HTERT RPE-1 (cell line): ENCODE measurements around the gene FAT1.

ENCODE experiments used
- in situ Hi-C: fragments of 300-500 bp; cut with MboI; formaldehyde crosslinking; loops from 4 replicates; pipeline ENCODE4 v1.14.3; 2020; ENCODE audit warnings: low sequenced_read_pairs

FAT1 gene

GRCh38 chr4:186580669-186581068, 143.0 kb downstream of the FAT1 start:
- in situ Hi-C loops: no loop called here

- in situ Hi-C loops: no loop called here
Observed at GRCh38 chr4:186570193-186570996, 153.3 kb downstream of the FAT1 start.

- in situ Hi-C loops: no loop called here
Observed at GRCh38 chr4:186569533-186570192, 154.0 kb downstream of the FAT1 start.

GRCh38 chr4:186566068-186566467, 157.6 kb downstream of the FAT1 start:
- in situ Hi-C loops: no loop called here

GRCh38 chr4:186563761-186564160, 159.9 kb downstream of the FAT1 start:
- in situ Hi-C loops: no loop called here

GRCh38 chr4:186561748-186562147, 161.9 kb downstream of the FAT1 start:
- in situ Hi-C loops: no loop called here

GRCh38 chr4:186560647-186561046, 163.0 kb downstream of the FAT1 start:
- in situ Hi-C loops: no loop called here

GRCh38 chr4:186557486-186557885, 166.2 kb downstream of the FAT1 start:
- in situ Hi-C loops: no loop called here

- in situ Hi-C loops: no loop called here
Observed at GRCh38 chr4:186557061-186557460, 166.6 kb downstream of the FAT1 start.

- in situ Hi-C loops: no loop called here
Observed at GRCh38 chr4:186554914-186555827, 168.5 kb downstream of the FAT1 start, which contains the start of gene MTNR1A. MTNR1A (minus strand) TSS chr4:186555567; CDS start chr4:186555365, 202 bp downstream.

- in situ Hi-C loops: no loop called here
Observed at GRCh38 chr4:186554539-186554913, 169.1 kb downstream of the FAT1 start.

GRCh38 chr4:186553717-186554116, 169.9 kb downstream of the FAT1 start:
- in situ Hi-C loops: no loop called here

- in situ Hi-C loops: no loop called here
Observed at GRCh38 chr4:186551849-186552248, 171.8 kb downstream of the FAT1 start.

GRCh38 chr4:186545436-186545835, 178.2 kb downstream of the FAT1 start:
- in situ Hi-C loops: no loop called here

- in situ Hi-C loops: no loop called here
Observed at GRCh38 chr4:186543206-186543605, 180.4 kb downstream of the FAT1 start.

- in situ Hi-C loops: no loop called here
Observed at GRCh38 chr4:186541801-186542200, 181.9 kb downstream of the FAT1 start.

GRCh38 chr4:186537843-186538521, 185.7 kb downstream of the FAT1 start:
- in situ Hi-C loops: no loop called here
